GM21367 (cell line): Measurements from ENCODE around the gene KDM5B.

Source experiments
- ATAC-seq: cut with Tn5 transposase; IDR thresholded peaks from one replicate; pipeline ENCODE4 v1.9.1; 2021; ENCODE audit not compliant: unreplicated experiment

KDM5B gene

GRCh38 chr1:202688401-202688800, 119.8 kb downstream of the KDM5B start:
- ATAC-seq, result no peak

DNA sequence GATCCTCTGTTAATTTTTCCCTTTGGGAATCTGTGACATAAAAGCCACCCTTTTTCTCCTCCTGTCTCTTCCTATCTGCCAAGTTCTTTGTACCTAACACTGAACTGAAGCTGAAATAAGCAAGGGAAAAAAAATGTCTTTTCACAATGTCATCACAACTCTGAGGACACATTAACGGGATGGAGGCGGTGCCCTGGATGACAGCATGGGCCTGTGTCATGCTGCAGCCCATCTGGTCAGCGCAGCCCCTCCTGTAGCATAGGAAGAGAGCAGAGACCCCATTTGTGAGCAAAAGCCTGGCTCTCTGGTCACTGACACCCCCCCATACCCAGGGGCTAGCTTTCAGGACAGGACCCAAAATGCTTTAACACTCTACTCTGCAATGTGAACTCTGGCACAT, 120.4 kb downstream of the KDM5B start:
- ATAC-seq, result no peak

- no peak for ATAC-seq
Measured at GRCh38 chr1:202687370-202687769, 120.9 kb downstream of the KDM5B start.

DNA sequence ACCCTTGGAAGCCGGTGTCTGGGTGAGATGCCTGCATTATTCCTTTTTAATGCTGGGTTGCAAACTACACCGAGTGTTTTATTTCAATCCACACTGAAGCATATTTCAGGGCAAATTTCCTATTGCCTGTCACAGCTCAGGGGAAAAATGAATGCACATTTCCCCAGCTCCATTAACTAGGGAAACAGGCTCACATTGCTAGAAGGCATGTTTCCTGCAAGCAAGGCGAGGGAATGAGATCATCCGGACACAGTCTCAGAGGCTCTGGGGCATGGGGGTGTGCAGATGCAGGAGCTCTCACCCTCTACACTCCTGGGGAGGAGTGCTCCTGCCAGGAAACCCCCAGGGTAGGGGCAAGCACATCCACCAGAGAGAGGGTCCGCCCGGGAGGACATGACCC, 122.6 kb downstream of the KDM5B start:
- no peak for ATAC-seq

- no peak for ATAC-seq
Measured at GRCh38 chr1:202684716-202685115, 123.5 kb downstream of the KDM5B start.

- no peak for ATAC-seq
Measured at GRCh38 chr1:202683029-202683428, 125.2 kb downstream of the KDM5B start.

DNA sequence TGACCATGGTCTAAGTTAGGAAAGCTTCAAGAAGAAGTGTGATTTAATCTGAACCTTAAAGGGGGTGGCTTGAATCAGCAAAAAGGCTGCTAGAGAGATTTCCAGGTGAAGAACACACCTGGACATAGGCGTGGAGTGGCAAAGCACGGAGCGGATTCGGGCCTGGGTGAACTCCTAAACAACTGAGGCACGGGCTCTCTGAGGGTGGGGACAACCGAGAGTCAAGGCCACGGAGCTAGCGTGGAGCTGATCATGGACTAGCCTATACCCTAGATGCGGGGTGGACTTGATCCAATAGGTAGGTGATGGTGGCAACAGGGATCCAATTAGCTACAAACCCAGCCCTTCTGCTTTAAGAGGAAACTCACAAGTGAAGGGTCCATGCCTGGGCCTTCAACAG, 125.7 kb downstream of the KDM5B start:
- no peak for ATAC-seq

GRCh38 chr1:202681736-202682420, 126.3 kb downstream of the KDM5B start:
- ATAC-seq, result no peak

DNA sequence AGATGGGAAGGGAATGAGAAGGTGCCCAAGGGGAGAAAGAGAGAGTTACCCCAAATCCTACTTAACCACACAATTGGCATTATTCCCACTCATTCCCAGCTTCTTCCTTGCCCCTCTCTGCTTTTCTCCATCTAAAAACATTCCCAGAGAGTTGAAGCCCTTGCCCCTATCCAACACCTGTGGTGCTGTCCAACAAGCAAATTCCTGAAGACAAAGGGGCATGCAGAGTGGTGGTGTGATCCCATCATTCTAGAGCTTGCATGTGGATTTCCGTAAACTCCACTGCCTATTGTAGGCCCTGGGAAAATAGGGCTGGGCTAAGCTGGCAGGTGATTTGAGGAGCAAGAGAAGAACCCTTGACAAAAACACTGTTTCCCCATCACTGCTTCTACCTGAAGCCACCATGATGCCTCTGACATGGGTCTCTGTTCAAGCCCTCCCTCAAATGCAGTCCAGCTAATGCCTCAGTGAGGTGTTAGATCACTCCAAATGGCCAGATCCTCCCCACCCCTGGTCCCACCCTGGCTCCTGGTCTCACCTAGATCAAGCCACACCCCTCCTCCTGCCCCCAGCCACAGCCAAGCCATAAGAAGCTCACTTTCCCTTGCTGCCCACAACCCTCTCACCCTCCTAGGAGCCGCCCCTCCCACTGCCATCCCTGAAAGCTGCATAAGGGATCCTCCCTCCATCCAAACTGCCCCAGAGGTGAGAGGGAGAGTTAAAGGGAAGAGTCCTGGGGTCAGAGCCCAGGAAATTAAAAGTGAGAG, 127.5 kb downstream of the KDM5B start:
- ATAC-seq, result no peak

DNA sequence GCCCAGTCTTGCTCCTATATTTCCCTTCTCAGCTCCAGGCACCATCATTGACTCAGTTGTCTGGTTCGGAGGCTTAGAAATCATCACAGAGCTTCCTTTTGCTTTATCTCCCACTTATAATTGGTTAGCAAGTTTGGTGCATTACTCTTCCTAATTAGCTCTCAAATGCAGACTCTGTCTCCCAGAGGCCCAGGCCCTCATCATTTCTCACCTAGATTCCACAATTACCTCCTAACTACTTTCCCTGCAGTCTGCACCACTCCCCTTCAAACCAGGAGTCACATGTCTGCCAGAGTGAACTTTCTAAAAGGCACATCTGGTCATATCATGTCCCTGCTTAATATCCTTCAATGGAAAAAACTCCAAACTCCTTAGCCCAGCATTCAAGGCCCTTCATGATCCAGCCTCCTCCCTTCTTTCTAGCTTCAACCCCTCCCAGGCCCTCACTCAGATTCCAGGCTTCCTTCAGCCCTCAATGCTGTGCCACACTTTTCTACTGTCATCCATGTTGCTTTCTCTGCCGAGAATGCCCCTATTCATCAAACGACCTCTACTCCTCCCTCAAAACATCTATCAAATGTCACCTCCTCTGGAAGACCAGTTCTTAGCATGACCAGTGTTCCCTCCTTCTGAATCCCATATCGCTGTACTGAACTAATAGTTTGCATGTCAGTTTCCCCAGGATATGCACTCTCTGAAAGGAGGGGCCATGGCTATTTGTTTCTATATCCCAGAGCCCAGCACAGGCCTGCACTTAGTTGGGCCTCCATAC, 128.6 kb downstream of the KDM5B start:
- ATAC-seq, result no peak

DNA sequence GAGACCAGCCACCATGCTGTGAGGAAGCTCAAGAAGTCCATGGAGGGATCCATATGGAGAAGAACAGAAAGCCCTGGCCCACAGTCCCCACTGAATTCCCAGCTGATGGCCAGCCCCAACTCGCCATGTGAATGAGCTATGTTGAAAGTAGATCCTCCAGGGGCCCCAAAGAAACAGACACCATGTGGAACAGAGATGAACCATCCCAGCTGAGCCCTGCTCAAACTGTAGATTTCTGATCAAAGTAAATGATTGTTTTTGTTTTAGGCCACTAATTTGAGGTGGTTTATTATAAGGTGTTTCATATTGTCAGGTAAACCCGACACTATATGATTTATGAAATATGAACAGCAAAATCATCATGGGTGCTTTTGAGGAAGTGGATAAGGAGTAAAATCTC, 130.8 kb downstream of the KDM5B start:
- ATAC-seq, result no peak
